ENCODE results near the gene ENTPD2.
A peak's percentile ranks its signal among the peaks of the same experiment; 100 is the strongest.
"Not testable (repeated sequence)": the region's sequence is repeated elsewhere in the genome, so short reads cannot be mapped to it uniquely, and the experiment has no call there.

The ENTPD2 gene

DNA sequence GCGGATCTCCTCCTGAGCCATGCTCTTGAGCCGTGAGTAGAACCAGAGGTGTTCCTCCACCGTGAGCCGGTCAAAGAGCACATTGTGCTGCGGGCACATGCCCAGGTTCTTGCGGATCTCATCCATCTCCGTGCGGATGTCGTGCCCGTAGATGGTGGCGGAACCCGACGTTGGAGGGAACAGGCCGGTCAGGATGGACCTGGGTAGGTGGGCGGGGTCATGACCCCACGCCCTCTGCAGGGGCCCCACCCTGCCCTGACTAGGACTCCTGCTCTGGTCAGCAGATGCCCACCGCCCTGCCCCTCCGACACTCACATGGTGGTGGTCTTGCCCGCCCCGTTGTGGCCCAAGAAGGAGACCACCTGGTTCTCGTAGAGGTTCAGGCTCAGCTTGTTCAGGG lies 37.9 kb downstream of the ENTPD2 start:
- no peak for DNase-seq (ENCODE audit: low read depth in 2 of 2)

DNA sequence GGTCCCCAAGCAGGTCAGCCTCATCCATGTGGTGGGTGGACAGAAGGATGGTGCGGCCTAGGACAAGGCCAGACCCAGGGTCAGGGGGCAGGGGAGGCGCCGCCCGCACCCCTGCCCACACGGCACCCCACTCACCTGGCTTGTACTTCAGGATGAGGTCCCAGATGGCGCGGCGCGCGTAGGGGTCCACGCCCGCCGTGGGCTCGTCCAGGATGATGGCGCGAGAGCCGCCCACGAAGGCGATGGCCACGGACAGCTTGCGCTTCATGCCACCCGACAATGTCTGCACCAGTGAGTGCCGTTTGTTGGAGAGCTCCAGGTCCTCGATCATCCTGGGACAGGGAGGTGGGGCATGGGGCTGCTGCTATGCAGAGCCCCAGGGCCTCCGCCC lies 38.3 kb downstream of the ENTPD2 start:
- no peak for DNase-seq (ENCODE audit: low read depth in 2 of 2)

DNA sequence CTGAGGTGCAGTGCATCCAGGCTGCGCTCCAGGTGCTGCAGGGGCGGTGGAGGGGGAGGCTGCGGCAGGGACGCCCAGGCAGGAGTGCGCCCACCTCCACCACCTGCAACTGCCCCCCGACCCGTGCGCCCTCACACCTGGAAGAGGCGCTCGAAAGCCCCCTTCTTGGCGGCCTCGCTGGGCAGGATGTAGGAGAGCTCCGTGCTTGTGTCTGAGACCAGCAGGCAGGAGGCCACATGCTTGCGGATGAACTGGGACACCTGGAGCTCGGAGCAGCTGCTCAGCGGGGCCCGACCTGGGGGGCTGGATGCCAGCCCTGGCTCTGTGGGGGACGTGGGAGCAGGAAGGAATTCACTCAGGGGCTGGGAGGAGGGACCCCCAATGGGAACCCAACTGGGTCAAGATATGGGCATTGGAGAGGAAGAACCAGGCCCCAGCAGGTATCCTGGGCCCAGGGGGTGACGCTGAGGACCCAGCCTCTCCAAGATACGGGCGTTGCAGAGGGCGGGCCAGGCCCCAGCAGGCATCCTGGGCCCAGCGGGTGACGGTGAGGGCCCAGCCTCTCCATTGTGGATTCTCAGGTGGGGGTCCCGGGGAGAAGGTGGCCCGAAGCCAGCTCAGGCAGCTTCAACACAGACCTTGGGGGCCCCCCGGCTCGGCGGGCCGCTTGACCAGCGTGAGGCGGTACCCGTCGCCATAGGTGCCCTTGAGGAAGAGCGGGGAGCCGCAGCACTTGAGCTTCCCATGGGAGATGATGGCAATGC lies 38.9 kb downstream of the ENTPD2 start:
- no peak for DNase-seq (ENCODE audit: low read depth in 2 of 2)

DNA sequence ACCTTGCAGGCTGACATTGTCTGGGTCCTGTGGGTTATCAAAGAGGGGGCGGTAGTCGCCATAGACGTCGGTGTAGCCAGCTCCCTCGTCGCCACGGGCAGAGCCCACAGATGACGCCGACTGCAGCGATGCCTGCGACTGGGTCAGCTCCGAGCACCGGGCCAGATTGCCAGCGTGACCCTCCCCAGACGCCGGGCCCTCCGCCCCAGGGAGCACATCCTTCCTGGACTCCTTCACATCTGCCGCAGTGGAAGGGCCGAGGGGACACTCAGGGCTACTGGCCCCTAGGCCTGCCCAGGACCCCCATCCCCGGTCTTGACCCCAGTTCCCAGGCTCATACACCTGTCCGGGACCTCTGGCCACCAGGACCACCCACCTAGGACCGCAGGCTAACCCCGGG lies 39.7 kb downstream of the ENTPD2 start:
- DNase-seq (ENCODE audit: low read depth in 2 of 2), result no peak

DNA sequence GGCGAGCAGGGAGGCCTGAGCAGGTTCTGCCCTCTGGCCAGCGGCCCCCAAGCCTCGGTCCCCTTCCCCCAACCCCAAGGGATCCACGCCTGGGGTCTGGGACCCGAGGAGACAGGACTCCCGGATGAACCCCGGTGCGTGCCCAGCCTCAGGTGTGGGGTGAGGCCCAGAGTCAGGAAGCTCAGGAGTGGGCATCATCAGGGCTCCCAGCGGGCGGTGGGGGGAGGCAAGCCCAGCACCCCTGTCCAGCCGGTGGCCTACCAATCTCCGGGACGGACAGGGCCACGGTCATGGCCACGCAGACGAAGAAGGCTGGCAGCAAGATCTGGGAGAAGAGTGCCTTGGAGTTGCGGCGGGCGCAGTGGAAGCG lies 40.3 kb downstream of the ENTPD2 start:
- DNase-seq (ENCODE audit: low read depth in 2 of 2), result no peak

DNA sequence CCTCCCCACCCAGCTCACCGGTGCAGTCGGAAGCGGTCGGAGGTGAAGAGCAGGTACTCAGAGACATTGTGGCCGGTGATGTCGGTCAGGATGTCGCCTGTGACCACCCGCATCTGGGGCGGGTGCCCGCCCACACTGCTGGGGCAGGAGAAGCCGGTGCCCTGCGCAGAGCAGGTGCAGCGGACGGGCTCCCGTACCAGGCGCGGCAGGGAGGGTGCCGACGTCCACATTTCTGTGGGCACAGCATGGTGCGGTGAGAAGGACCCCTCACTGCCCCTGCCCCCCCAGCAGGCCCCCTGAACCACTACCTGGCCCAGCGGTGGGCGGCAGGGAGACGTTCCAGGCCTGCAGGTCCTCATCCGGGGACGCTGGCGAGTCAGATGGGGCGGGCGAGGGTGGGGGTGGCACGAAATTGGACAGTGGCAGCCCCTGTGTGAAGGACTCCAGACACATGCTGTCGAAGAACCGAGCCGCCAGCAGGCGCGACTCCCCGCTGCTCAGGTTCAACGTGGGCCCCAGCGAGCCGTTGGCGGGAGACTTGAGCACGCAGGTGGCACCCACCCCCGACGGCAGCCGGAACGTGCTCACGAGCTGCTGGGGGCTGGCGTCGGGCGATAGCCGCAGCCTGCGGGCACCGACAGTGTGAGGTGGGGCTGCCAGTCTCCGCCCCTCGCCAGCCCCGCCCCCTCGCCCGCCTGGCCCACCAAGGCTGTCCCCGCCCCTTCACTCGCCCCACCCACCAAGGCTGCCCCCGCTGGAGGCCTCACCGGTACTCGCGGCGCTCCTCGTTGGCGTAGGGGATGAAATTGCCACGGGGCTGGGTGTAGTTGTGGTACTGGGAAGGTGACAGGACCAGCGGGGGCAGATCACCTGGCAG lies 40.9 kb downstream of the ENTPD2 start:
- DNase-seq (ENCODE audit: low read depth in 2 of 2), result no peak

DNA sequence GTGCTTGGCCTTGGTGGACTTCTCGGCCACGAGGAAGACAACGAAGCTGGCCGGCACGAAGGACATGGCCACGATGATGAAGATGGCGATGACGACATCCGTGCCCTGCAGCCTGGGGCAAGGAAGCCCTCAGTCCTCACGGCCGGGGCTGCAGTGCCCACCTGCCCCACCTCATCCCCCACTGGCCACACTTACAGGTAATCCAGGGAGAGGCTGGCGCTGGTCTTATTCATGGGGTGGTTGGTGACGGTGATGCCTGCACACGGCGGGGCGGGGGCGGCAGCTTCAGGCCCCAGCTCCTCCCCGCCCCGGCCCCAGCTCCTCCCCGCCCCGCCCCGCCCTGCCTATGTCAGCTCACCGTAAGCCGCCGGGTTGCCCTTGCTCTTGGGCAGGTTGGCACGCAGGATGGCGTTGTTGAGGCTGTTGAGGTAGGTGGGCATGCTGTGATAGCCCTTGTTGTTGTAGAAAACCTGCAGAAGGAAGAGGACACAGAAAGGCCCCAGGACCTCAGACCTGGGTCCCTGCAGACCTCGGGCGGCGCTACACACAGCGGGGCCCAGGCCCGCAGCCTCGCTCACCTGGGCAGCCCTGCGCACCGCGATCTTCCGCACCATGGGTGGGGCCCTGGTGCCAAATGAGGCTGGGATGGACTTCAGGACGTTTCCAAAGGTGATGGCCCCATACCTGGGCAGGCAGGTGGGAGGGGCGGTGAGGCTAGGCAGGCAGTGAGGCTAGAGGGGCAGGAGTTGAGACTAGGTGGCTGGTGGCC lies 41.8 kb downstream of the ENTPD2 start:
- no peak for DNase-seq (ENCODE audit: low read depth in 2 of 2)

DNA sequence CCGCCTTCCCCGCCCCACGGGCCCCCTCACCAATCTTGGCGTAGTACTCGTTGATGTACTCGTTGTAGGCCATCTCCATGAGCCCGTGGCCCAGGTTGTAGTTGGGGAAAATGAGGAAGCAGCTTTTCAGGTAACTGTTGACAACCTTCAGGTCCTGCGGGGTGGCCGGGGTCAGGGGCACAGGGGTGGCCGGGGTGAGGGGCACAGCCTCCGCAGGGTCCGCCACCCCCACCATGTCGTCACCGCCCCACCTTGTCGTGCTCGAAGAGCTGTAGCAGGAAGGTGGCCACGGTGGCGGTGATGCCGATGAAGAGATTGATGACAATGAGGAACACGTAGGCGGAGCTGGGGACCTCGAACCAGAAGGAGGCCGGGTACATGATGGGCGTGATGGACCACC lies 42.7 kb downstream of the ENTPD2 start:
- DNase-seq (ENCODE audit: low read depth in 2 of 2), result no peak

DNA sequence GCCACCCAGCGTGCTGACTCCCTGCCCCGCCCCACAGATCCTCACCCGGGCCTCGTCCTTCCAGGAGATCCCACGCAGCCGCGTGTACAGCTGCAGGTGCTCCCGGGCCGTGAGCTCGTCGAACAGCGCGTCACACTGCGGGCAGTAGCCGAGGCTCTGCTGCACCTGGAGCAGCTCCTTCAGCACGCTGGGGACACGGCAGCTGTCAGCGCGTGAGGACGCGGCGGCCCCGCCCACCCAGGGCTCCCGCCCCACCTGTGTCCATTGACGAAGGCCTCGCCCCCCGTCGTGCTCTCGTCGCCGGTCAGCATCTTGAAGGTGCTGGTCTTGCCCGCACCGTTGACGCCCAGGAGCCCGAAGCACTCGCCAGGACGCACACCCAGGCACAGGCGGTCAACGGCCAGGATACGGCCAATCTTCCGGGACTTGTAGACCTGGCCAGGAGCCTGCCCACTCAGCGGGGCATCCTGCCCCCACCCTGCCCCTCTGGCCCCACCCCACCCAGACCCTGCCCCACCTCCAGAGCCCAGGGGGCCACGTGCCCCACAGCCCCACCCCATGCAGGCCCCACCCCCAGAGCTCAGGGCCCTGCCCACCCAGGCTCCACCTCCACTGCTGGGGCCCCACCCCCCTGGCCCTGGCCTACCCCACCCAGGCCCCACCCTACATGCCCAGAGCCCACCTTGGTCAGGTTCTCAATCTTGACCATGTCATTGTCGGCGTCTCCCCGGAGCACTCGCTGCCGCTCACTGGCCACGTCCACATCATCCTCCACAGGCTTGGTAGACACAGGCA lies 43.7 kb downstream of the ENTPD2 start:
- DNase-seq (ENCODE audit: low read depth in 2 of 2), result no peak

DNA sequence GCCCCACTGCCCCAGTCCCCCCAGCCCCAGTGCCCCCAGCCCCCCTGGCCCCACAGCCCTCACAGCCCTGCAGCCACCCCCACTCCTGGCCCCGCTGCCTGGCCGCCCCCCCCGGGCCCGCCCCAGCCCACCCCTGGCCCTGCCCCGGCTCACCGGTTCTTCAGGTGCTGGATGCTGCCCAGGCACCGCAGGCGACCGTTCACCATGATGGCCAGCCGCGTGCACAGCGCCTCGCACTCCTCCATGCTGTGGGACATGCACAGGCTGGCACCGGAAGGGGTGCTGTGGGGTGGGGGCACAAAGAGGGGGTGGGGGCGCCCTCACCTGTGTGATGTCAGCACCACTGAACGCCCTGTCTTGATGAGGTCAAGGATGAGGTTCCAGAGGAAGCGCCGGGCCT lies 44.6 kb downstream of the ENTPD2 start:
- DNase-seq (ENCODE audit: low read depth in 2 of 2), result no peak

DNA sequence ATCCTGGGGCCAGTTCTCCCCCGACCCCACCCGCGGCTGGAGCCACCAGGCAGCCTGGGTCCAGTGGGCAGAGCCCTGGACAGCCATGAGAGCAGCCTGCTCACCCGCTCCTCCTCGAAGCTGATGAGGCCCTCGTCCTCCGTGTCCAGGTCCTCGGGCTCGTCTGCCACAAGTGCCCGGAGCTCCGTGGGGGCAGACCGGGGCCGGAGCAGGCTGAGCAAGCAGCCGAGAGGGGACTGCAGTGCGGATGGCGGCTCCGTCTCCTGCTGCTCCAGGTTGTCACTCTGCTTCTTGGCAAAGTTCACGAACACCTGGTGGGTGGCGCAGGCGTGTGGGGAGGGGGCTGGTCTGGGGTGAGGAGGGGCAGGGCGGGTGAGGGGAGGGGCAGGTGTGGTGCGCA lies 45.5 kb downstream of the ENTPD2 start:
- no peak for DNase-seq (ENCODE audit: low read depth in 2 of 2)

DNA sequence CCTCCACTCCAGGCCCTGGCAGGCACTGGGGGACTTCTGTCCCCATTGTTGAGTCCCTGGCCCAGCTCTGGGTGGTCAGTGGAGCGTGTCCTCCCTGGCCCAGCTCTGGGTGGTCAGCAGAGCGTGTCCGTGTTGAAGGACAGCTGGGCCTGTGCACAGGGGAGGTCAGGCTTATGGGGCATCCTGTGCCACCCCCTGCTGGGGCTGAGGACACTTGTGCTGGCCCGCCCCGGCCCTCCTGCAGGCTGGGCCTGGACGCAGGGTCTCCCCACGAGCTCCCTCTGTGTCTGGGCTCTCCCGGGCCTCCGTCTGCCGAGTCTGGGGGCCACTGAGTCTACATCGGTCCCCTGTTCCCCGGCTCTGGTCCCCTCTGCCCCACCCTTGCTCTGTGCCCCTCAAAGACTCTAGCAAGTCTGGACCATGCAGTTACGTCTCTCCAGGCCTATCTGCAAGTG lies 46.0 kb downstream of the ENTPD2 start:
- DNase-seq (ENCODE audit: low read depth in 2 of 2), result no peak

DNA sequence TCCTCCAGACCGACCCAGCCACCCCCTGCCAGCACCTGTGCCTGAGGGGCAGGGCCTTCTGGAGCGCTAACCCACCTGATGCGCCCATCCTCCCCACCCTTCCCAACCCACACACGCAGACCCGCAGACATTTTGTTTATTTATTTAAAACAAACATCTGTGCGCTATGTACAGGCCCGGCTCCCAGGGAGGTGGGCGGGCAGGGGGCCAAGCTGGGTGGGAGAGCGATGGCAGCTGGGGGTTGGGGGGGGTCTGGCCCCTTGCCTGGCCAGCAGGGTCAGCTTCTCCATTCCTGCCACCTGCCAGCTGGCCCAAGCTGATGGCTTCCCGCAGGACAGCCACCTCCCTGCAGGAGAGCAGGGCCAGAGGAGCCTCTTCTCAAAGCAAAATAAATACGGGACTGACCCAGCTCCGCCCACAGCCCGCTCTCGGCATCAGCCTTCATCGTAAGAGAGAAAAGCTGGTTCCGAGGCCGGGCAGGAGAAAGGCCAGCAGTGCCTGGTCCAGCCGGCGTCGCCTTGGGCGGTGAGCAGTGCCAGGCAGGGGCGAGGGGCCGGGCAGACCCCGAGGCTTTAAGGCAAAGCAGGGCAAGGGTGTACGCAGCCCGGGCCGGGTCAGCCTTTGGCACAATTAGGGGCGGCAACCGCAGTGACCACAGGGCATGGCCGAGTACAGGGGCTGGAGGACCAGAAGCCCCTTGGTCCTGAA lies 46.6 kb downstream of the ENTPD2 start:
- DNase-seq (ENCODE audit: low read depth in 2 of 2), result no peak

DNA sequence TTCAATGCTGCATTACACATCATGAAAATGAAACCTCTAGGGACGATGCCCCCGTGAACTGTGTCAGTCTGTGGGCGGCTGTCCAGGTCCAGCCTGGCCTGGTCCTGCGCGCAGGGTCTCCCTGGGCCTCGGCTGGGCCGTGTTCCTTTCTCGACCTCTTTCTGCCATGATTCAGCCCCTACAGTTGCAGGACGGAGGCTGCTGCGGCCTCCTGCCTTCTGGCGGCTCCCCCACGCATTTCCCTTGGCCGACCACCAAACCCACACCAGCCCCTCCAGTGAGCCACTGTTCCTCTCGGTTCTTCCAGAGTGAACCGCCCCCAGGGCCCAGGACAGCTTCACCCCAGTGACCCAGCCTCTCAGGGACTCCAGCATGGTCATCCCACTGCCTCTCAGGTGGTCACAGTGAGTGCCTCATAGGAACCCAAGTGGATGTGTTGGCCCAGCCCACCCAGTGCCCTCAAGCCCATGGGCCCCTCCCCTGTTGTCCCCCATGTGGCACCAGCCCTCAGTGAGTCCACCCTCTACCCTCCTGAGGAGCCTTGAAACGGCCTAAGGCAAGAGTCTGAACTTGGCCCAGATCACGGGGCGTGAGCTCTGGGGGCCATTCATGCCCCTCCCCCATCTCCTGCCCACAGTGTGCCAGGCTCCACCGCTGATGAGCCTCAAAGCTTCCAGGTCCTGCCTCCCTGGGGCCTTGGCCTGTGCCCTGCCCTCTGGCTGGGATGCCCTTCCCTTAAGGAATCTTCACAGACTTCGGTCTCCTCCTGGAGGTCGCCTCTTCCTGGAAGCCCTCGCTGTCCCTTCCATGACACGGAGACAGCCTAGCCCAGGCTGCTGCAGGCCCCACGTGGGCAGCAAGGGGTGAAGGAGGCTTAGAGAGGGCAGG lies 47.5 kb downstream of the ENTPD2 start:
- DNase-seq (ENCODE audit: low read depth in 2 of 2), result no peak

DNA sequence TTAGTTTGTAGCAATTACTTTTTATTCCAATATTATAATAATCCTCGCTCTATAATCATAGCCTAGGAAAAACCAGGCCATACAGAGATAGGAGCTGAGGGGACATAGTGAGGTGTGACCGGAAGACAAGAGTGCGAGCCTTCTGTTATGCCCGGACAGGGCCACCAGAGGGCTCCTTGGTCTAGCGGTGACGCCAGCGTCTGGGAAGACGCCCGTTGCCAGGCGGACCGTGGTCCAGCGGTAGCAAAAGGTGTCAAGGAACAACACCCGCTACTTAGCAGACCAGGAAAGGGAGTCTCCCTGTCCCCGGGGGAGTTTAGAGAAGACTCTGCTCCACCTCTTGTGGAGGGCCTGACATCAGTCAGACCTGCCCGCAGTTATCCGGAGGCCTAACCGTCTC lies 49.6 kb downstream of the ENTPD2 start:
- DNase-seq (ENCODE audit: low read depth in 2 of 2), result not testable (repeated sequence)

DNA sequence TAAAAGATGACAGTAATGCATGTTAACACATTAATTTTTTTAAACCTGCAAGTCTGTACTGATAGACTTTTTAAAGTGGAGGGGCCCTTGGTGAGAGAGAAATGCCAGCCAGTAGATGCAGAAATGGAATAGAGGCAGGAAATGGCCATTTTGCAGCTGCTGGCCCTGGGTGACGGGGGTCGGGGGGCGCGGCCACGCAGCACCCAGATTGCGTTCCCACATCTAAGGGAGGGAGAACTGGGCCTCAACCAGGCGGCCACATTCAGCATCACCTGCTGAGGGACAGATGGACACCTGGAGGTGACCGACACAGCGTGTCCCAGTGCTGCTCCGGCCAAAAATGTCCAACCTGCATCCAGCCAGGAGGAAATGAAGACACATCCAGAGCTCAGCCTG lies 51.2 kb downstream of the ENTPD2 start:
- no peak for DNase-seq (ENCODE audit: low read depth in 2 of 2)

DNA sequence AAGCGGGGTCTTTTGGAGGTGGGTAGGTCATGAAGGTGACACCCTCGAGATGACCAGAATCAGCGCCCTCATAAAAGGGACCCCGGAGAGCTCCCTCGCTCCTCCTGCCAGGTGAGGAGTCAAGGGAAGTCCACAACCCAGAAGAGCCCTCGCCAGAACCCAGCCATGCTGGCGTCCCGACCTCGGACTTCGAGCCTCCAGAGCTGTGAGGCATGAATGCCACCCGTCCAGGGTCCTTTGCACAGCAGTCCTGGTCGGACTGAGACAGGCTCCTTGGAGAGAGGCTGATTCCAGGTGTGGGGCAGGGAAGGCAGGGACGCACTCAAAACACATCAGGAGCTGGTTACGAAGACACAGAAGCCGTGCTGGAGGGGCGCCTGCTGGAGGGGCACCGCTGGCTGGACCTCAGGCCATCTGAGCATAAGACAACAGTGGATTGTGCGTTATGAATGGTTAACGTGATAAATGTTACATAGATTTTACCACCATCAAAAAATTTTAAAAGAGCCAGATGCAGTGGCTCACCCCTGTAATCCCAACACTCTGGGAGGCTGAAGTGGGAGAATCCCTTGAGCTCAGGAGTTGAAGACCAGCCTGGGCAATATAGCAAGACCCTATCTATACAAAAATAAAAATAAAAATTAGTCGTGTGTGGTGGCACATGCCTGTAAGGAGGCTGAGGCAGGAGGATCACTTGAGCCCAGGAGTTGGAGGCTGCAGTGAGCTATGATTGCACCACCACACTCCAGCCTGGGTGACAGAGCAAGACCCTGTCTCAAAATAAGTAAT lies 51.8 kb downstream of the ENTPD2 start:
- DNase-seq (ENCODE audit: low read depth in 2 of 2), result no peak

DNA sequence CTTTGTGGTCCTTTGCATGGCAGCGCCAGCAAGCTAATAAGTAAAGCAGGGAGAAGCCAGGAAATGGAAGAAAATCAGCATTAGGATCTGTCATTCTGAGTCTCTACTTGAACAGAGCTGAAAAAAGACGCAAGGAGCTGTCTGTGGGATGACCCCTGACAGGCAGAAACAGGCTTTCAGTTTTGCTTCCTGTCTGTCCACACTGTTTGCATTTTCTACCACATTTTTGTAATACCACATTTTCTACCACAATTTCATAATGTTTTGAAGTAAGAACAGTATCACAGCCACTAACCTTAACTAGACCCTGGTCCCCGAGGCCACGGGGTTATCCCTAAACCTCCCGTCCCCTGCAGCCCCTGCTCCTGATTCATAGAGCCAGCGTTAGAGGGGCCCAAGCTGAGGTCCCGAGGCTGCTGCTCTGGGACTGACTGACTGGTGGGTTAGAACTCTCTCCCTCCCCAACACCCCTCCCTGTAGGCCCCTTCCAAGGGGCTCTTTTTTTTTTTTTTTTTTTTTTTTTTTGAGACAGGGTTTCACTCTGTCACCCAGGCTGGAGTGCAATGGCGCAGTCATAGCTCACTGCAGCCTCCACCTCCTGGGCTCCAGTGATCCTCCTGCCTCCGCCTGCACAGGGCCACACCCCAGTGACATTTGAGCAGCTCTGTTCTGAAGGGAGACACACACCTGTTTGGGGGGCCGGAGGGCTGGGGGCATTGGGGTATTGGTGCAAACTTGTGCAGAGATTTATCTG lies 53.5 kb downstream of the ENTPD2 start:
- DNase-seq (ENCODE audit: low read depth in 2 of 2), result peak in 1 of 2 experiments; percentile 22
